ENCODE data around the gene RAB30. TPM values are rescaled to one million over a fixed set of nuclear protein-coding genes. Genes with fewer than 3 reads are reported as not detected.

Gene RAB30
- total and polyA plus RNA-seq, 2 donors (not counting 3 experiments of a cell fraction or from before 2014, with no cell fraction given): 4.1 to 14.6 TPM

DNA sequence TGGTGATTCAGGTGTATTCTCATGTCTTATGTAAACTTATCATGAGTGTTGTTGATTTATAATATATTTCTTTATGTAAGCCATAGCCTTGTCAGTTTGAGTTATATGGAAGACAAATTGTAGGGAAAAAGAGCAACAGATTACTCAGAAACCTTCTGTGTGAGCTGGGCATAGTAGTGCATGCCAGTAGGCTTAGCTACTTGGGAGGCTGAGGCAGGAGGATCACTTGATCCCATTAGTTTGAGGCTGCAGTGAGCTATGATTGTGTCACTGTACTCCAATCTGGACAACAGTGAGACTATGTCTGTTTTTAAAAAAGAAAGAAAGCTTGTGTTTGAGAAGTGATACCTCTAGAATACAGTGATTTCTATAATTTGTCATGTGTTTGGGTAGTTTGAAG is 2.2 kb upstream of the RAB30 start:
- Histone ChIP-seq H2AFZ (ENCODE audit: low read depth, low read length) (no peak overlapping the region), H3K9me1 (replicated peaks; ENCODE audit: control insufficient read depth, extremely low read depth, insufficient read depth, low read length) (no peaks in the 10 kb centered on the region), H3K79me2 (ENCODE audit: control insufficient read depth, insufficient read depth, low read length) (peaks cover 27% of the 10 kb centered on the region), H3K4me1 (ENCODE audit: control insufficient read depth, extremely low read depth, insufficient read depth, low read length) (peaks cover 28% of the 10 kb centered on the region), H3K4me3 (replicated peaks in 1 of 3; ENCODE audit: insufficient read depth in 1 of 3, low read depth in 1 of 3, low read length in 3 of 3) (no peak overlapping the region), H3K27ac (ENCODE audit: insufficient read depth, low read depth, low read length) (no peak overlapping the region), H3K4me2 (ENCODE audit: insufficient read depth, low read length) (peak overlapping the region; percentile 83), H3K36me3 (ENCODE audit: control insufficient read depth in 2 of 2, extremely low read depth in 1 of 2, insufficient read depth in 2 of 2, low read length in 2 of 2) (no peaks in the 10 kb centered on the region), H3K9me3 (replicated peaks; ENCODE audit: control insufficient read depth, insufficient read depth, low read length) (no peaks in the 10 kb centered on the region), H3K27me3 (ENCODE audit: control insufficient read depth in 2 of 2, insufficient read depth in 2 of 2, low read length in 2 of 2) (no peaks in the 10 kb centered on the region), H4K20me1 (replicated peaks; ENCODE audit: control insufficient read depth, extremely low read depth, insufficient read depth, low read length) (no peaks in the 10 kb centered on the region), H3K9ac (replicated peaks; ENCODE audit: extremely low read depth, insufficient read depth, low read length) (no peak overlapping the region)
- no TSS peak for BruUV-seq (replicated peaks)
- no peak for TF ChIP-seq EZH2 (IDR thresholded peaks at IDR 0.05; ENCODE audit: borderline replicate concordance, low read depth, low read length, severe bottlenecking)
- TF ChIP-seq, protein P1, sequence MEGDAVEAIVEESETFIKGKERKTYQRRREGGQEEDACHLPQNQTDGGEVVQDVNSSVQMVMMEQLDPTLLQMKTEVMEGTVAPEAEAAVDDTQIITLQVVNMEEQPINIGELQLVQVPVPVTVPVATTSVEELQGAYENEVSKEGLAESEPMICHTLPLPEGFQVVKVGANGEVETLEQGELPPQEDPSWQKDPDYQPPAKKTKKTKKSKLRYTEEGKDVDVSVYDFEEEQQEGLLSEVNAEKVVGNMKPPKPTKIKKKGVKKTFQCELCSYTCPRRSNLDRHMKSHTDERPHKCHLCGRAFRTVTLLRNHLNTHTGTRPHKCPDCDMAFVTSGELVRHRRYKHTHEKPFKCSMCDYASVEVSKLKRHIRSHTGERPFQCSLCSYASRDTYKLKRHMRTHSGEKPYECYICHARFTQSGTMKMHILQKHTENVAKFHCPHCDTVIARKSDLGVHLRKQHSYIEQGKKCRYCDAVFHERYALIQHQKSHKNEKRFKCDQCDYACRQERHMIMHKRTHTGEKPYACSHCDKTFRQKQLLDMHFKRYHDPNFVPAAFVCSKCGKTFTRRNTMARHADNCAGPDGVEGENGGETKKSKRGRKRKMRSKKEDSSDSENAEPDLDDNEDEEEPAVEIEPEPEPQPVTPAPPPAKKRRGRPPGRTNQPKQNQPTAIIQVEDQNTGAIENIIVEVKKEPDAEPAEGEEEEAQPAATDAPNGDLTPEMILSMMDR (IDR thresholded peaks at IDR 0.05; ENCODE audit: extremely low read depth in 1 of 2, insufficient read depth in 1 of 2, low read depth in 1 of 2, low read length in 2 of 2): no peak
- no peak for TF ChIP-seq POLR2AphosphoS5 (IDR thresholded peaks at IDR 0.05; ENCODE audit: insufficient read depth, low read depth, low read length)
- TF ChIP-seq GATA2 (IDR thresholded peaks at IDR 0.05; ENCODE audit: insufficient read depth, insufficient read length, low read depth, low read length): no peak
- POLR2A ChIA-PET: no interaction called here
- intact Hi-C loops (cut with micrococcal nuclease): loop anchor here (5.0 kb wide), 1 partner anchor 207 kb away; no protein-coding TSS in a partner anchor
- FAIRE-seq: no peak
- dilution Hi-C loops (cut with MboI; ENCODE audit: extremely low pct_ligation_motif_present, low sequenced_read_pairs): no loop called here
- DNase-seq (ENCODE audit: low read depth, low spot score): no peak
- CTCF ChIA-PET: interaction anchor here (1.4 kb wide), 1 partner anchor 12 kb away, joined by 4 read pairs; no protein-coding TSS in a partner anchor

DNA sequence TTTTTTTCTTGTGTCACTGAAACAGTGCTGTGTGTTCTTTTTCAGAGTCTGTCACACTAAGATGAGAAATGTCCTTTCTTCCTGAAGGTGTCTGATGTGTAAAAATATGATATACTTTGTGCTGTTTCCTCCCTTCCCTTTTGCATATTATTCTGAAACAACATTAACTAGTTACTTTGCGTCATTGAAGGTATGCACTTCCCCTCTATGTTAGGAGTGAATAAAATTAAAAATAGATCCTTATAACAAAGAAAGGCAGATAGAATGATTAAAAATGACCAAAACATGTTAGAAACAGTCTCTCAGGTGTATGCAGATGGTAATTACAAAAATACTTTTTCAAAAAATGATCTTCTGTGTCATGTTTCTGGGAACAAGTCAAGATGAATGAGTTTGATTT is 1.6 kb upstream of the RAB30 start:
- no peaks in the 10 kb centered on the region for H3K9me3 ChIP-seq (replicated peaks; ENCODE audit: control insufficient read depth, insufficient read depth, low read length)
- H3K36me3 ChIP-seq (ENCODE audit: control insufficient read depth in 2 of 2, extremely low read depth in 1 of 2, insufficient read depth in 2 of 2, low read length in 2 of 2): no peaks in the 10 kb centered on the region
- no TSS peak for BruUV-seq (replicated peaks)
- ChIA-PET CTCF (interaction anchor here (1.4 kb wide), 1 partner anchor 12 kb away, joined by 4 read pairs; no protein-coding TSS in a partner anchor), POLR2A (no interaction called here)
- H3K27ac ChIP-seq (ENCODE audit: insufficient read depth, low read depth, low read length): peak overlapping the region; percentile 75
- TF ChIP-seq POLR2A (IDR thresholded peaks at IDR 0.05; ENCODE audit: low read depth, low read length): no peak
- TF ChIP-seq MYC (IDR thresholded peaks at IDR 0.05; ENCODE audit: low read depth, low read length): no peak
- no peak for TF ChIP-seq GATA2 (IDR thresholded peaks at IDR 0.05; ENCODE audit: insufficient read depth, insufficient read length, low read depth, low read length)
- no peak for TF ChIP-seq JUN (IDR thresholded peaks at IDR 0.05; ENCODE audit: borderline replicate concordance, insufficient read depth, insufficient read length, low read depth)
- no peak for TF ChIP-seq EZH2 (IDR thresholded peaks at IDR 0.05; ENCODE audit: borderline replicate concordance, low read depth, low read length, severe bottlenecking)
- no peak for TF ChIP-seq FOS (IDR thresholded peaks at IDR 0.05; ENCODE audit: borderline replicate concordance, insufficient read depth, low read length)
- TF ChIP-seq, protein P1 (IDR thresholded peaks at IDR 0.05; ENCODE audit: extremely low read depth in 1 of 2, insufficient read depth in 1 of 2, low read depth in 1 of 2, low read length in 2 of 2): no peak
- TF ChIP-seq, protein P2, sequence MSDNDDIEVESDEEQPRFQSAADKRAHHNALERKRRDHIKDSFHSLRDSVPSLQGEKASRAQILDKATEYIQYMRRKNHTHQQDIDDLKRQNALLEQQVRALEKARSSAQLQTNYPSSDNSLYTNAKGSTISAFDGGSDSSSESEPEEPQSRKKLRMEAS (IDR thresholded peaks at IDR 0.05; ENCODE audit: insufficient read depth, insufficient read length): no peak
- TF ChIP-seq POLR2AphosphoS5 (IDR thresholded peaks at IDR 0.05; ENCODE audit: insufficient read depth, low read depth, low read length): no peak
- no peak overlapping the region for H2AFZ ChIP-seq (ENCODE audit: low read depth, low read length)
- FAIRE-seq: no peak
- H3K4me2 ChIP-seq (ENCODE audit: insufficient read depth, low read length): peak overlapping the region; percentile 83
- intact Hi-C loops (cut with micrococcal nuclease): loop anchor here (5.0 kb wide), 1 partner anchor 206 kb away; no protein-coding TSS in a partner anchor
- peak overlapping the region; percentile 89 for H3K9ac ChIP-seq (replicated peaks; ENCODE audit: extremely low read depth, insufficient read depth, low read length)
- H3K79me2 ChIP-seq (ENCODE audit: control insufficient read depth, insufficient read depth, low read length): peaks cover 33% of the 10 kb centered on the region
- dilution Hi-C loops (cut with MboI; ENCODE audit: extremely low pct_ligation_motif_present, low sequenced_read_pairs): no loop called here
- H3K9me1 ChIP-seq (replicated peaks; ENCODE audit: control insufficient read depth, extremely low read depth, insufficient read depth, low read length): no peaks in the 10 kb centered on the region
- no peaks in the 10 kb centered on the region for H3K27me3 ChIP-seq (ENCODE audit: control insufficient read depth in 2 of 2, insufficient read depth in 2 of 2, low read length in 2 of 2)
- H4K20me1 ChIP-seq (replicated peaks; ENCODE audit: control insufficient read depth, extremely low read depth, insufficient read depth, low read length): no peaks in the 10 kb centered on the region
- H3K4me3 ChIP-seq (replicated peaks in 1 of 3; ENCODE audit: insufficient read depth in 1 of 3, low read depth in 1 of 3, low read length in 3 of 3): peak overlapping the region in 2 of 3 experiments; percentile 93 to 96
- no peak for DNase-seq (ENCODE audit: low read depth, low spot score)
- H3K4me1 ChIP-seq (ENCODE audit: control insufficient read depth, extremely low read depth, insufficient read depth, low read length): peaks cover 34% of the 10 kb centered on the region
